Cardiac fibroblast (primary cell): ENCODE data around the gene SLC5A6.
A peak's percentile ranks its signal among the peaks of the same experiment; 100 is the strongest.

ENCODE experiments used
- DNase-seq, 2 donors: peaks; one replicate each; pipeline versions ENCODE4 v3.0.0 to v3.0.0-alpha.2; 2010; ENCODE audit warnings: low read depth in 2 of 2
- H3K4me3 ChIP-seq, 2 donors: replicated peaks in 1 of 2; 1 replicate in 1 of 2; 2 replicates in 1 of 2; pipeline ENCODE4 v1.5.1; 2011; ENCODE audit warnings: low read depth in 2 of 2, low read length in 2 of 2, mild to moderate bottlenecking in 2 of 2, moderate library complexity in 1 of 2
- TF ChIP-seq, protein P1 (sequence below): IDR thresholded peaks from one replicate; pipeline ENCODE4 v1.5.1; 2011; ENCODE audit warnings: low read depth, mild to moderate bottlenecking, low read length, inconsistent platforms

The SLC5A6 gene

GRCh38 chr2:27245116-27245515, 33.0 kb upstream of the SLC5A6 start:
- no peak for DNase-seq
- TF ChIP-seq, protein P1, sequence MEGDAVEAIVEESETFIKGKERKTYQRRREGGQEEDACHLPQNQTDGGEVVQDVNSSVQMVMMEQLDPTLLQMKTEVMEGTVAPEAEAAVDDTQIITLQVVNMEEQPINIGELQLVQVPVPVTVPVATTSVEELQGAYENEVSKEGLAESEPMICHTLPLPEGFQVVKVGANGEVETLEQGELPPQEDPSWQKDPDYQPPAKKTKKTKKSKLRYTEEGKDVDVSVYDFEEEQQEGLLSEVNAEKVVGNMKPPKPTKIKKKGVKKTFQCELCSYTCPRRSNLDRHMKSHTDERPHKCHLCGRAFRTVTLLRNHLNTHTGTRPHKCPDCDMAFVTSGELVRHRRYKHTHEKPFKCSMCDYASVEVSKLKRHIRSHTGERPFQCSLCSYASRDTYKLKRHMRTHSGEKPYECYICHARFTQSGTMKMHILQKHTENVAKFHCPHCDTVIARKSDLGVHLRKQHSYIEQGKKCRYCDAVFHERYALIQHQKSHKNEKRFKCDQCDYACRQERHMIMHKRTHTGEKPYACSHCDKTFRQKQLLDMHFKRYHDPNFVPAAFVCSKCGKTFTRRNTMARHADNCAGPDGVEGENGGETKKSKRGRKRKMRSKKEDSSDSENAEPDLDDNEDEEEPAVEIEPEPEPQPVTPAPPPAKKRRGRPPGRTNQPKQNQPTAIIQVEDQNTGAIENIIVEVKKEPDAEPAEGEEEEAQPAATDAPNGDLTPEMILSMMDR: no peak
- H3K4me3 ChIP-seq: no peak overlapping the region

DNA sequence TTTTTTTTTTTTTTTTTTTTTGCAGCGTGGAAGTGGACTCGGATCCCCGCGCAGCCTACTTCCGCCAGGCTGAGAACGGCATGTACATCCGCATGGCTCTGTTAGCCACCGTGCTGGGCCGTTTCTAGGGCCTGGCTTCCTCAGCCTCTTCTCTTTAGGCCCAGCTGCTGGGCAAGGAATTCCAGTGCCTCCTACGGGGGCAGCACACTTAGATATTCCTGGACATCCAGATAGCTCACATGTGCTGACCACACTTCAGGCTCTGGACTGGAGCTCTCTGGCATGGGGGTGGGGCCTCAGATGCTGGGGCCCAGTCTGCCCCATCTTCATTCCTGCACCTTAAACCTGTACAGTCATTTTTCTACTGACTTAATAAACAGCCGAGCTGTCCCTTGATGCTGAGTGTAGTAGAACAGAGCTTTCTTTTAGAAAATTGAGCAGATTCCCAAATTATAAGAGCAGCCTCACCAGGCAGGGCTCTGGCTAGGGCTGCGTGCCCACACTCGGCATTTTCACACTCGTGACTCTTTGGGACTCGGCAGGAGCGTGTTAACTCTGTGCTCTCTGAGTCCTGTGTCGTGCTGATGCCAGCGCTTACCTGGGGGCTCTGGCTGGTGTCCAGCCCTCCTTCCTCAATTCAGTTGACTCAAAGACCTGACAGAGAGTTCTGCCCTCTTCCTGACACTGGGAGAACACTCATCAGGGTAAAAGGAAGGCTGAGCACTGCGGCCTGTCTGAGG, 31.5 kb upstream of the SLC5A6 start:
- TF ChIP-seq, protein P1: no peak
- peak in 1 of 2 donors; percentile 17 for DNase-seq
- H3K4me3 ChIP-seq: no peak overlapping the region

DNA sequence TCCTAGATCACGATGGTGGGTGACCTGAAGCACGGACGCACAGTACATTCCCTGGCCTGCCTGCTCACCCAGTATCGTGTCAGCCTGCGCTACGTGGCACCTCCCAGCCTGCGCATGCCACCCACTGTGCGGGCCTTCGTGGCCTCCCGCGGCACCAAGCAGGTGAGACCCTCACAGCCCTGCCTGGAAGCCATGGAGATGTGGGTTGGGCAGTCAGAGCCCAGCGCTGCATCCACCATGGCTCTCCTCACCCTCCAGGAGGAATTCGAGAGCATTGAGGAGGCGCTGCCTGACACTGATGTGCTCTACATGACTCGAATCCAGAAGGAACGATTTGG, 30.5 kb upstream of the SLC5A6 start:
- TF ChIP-seq, protein P1: no peak
- DNase-seq: no peak

GRCh38 chr2:27241761-27242613, 29.9 kb upstream of the SLC5A6 start:
- H3K4me3 ChIP-seq: no peak overlapping the region
- no peak for DNase-seq
- TF ChIP-seq, protein P1: no peak

More for the DNA sequence above, 30.5 kb upstream of the SLC5A6 start:
- no peak overlapping the region for H3K4me3 ChIP-seq

DNA sequence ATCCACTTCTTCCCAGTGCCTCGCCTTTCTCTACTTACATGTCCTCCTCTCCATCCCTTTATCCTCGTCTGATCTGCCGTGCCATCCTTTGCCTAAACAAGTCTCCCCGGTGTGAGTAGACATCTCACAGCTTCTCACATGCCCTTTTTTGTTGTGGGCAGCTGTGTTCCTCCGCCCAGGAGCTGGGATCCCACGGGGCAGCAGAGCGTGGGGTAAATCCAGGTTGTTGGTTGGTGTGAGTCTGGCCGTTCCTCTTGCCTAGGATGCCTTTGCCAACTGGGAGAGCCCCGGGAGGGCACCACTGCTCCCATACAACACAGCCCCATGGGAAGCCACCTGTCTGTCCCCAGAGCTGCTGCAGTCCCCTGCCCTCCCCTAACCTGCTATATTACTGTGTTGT, 28.3 kb upstream of the SLC5A6 start:
- TF ChIP-seq, protein P1: no peak
- no peak overlapping the region for H3K4me3 ChIP-seq
- no peak for DNase-seq

DNA sequence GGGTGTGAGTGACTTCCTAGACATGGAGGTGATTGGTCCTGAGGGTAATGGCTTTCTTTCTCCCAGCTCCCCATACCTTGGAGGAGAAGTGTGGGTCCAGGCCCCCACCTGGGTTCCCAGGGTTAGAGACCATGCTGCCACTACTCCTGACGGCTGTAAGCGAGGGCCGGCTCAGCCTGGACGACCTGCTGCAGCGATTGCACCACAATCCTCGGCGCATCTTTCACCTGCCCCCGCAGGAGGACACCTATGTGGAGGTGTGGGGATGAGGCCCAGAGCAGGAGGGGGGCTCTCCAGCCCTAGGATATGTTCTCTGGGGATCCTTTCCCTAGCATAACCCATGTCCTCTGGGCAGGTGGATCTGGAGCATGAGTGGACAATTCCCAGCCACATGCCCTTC, 26.9 kb upstream of the SLC5A6 start:
- TF ChIP-seq, protein P1: no peak
- no peak overlapping the region for H3K4me3 ChIP-seq
- DNase-seq: no peak
